HUES48 (cell line): Measurements from ENCODE around the gene BAHCC1.
"Not testable (repeated sequence)": the region's sequence is repeated elsewhere in the genome, so short reads cannot be mapped to it uniquely, and the experiment has no call there.

Experiments used
- H3K27ac ChIP-seq: one replicate; pipeline ENCODE4 v1.7.0; 2013; ENCODE audit warnings: low read depth, low read length, inconsistent platforms
- H3K27me3 ChIP-seq: 2 replicates; pipeline ENCODE4 v1.6.1; 2013; ENCODE audit warnings: mild to moderate bottlenecking, low read length; ENCODE audit not compliant: control insufficient read depth, insufficient read depth
- H3K36me3 ChIP-seq: 2 replicates; pipeline ENCODE4 v1.6.1; 2013; ENCODE audit warnings: low read length; ENCODE audit not compliant: control insufficient read depth, insufficient read depth
- H3K4me1 ChIP-seq: 2 replicates; pipeline ENCODE4 v1.6.1; 2013; ENCODE audit warnings: mild to moderate bottlenecking, low read length; ENCODE audit not compliant: control insufficient read depth, insufficient read depth
- H3K4me3 ChIP-seq: 2 replicates; pipeline ENCODE4 v1.5.1; 2013; ENCODE audit warnings: mild to moderate bottlenecking, low read depth, low read length
- H3K9ac ChIP-seq: 2 replicates; pipeline ENCODE4 v1.6.1; 2013; ENCODE audit warnings: mild to moderate bottlenecking, low read depth, low read length, moderate library complexity
- H3K9me3 ChIP-seq: 2 replicates; pipeline ENCODE4 v1.6.1; 2013; ENCODE audit warnings: low read length; ENCODE audit not compliant: control insufficient read depth, insufficient read depth

Gene BAHCC1

GRCh38 chr17:81418710-81419318 lies 23.6 kb downstream of the BAHCC1 start:
- H3K27me3 ChIP-seq, result no peaks in the 10 kb centered on the region
- no peak overlapping the region for H3K27ac ChIP-seq
- H3K4me3 ChIP-seq, result no peak overlapping the region
- H3K9me3 ChIP-seq, result no peaks in the 10 kb centered on the region
- no peaks in the 10 kb centered on the region for H3K36me3 ChIP-seq
- H3K4me1 ChIP-seq, result no peaks in the 10 kb centered on the region
- no peak overlapping the region for H3K9ac ChIP-seq

GRCh38 chr17:81419319-81419885 lies 24.1 kb downstream of the BAHCC1 start:
- Histone ChIP-seq H3K4me1 (no peaks in the 10 kb centered on the region), H3K9ac (no peak overlapping the region), H3K4me3 (no peak overlapping the region), H3K27ac (no peak overlapping the region), H3K9me3 (no peaks in the 10 kb centered on the region), H3K36me3 (no peaks in the 10 kb centered on the region), H3K27me3 (no peaks in the 10 kb centered on the region)

- no peak overlapping the region for H3K27ac ChIP-seq
- no peaks in the 10 kb centered on the region for H3K27me3 ChIP-seq
- H3K36me3 ChIP-seq, result no peaks in the 10 kb centered on the region
- H3K4me1 ChIP-seq, result no peaks in the 10 kb centered on the region
- no peak overlapping the region for H3K9ac ChIP-seq
- H3K4me3 ChIP-seq, result no peak overlapping the region
- H3K9me3 ChIP-seq, result no peaks in the 10 kb centered on the region
Observed at GRCh38 chr17:81419886-81420768, 24.9 kb downstream of the BAHCC1 start.

GRCh38 chr17:81420769-81421462 lies 25.7 kb downstream of the BAHCC1 start:
- Histone ChIP-seq H3K9me3 (no peaks in the 10 kb centered on the region), H3K9ac (no peak overlapping the region), H3K36me3 (no peaks in the 10 kb centered on the region), H3K27ac (no peak overlapping the region), H3K27me3 (no peaks in the 10 kb centered on the region), H3K4me1 (no peaks in the 10 kb centered on the region), H3K4me3 (no peak overlapping the region)

GRCh38 chr17:81422776-81423697 lies 27.8 kb downstream of the BAHCC1 start:
- Histone ChIP-seq H3K27ac (peak overlapping the region; percentile 64), H3K9ac (no peak overlapping the region), H3K36me3 (no peaks in the 10 kb centered on the region), H3K4me1 (no peaks in the 10 kb centered on the region), H3K4me3 (no peak overlapping the region), H3K27me3 (no peaks in the 10 kb centered on the region), H3K9me3 (no peaks in the 10 kb centered on the region)

GRCh38 chr17:81423698-81424071 lies 28.4 kb downstream of the BAHCC1 start:
- H3K27me3 ChIP-seq, result no peaks in the 10 kb centered on the region
- no peaks in the 10 kb centered on the region for H3K4me1 ChIP-seq
- H3K27ac ChIP-seq, result peak overlapping the region; percentile 64
- no peak overlapping the region for H3K4me3 ChIP-seq
- no peaks in the 10 kb centered on the region for H3K9me3 ChIP-seq
- H3K9ac ChIP-seq, result no peak overlapping the region
- H3K36me3 ChIP-seq, result no peaks in the 10 kb centered on the region

GRCh38 chr17:81424151-81425017 lies 29.1 kb downstream of the BAHCC1 start:
- Histone ChIP-seq H3K9ac (no peak overlapping the region), H3K4me3 (no peak overlapping the region), H3K36me3 (no peaks in the 10 kb centered on the region), H3K9me3 (no peaks in the 10 kb centered on the region), H3K4me1 (no peaks in the 10 kb centered on the region), H3K27me3 (no peaks in the 10 kb centered on the region), H3K27ac (no peak overlapping the region)

- not testable (repeated sequence) for H3K9me3 ChIP-seq, H3K4me3 ChIP-seq, H3K27ac ChIP-seq, H3K9ac ChIP-seq, H3K27me3 ChIP-seq, H3K36me3 ChIP-seq, H3K4me1 ChIP-seq
Observed at GRCh38 chr17:81425041-81425440, 29.8 kb downstream of the BAHCC1 start.

- not testable (repeated sequence) for H3K4me1 ChIP-seq, H3K36me3 ChIP-seq, H3K4me3 ChIP-seq, H3K9ac ChIP-seq, H3K9me3 ChIP-seq, H3K27ac ChIP-seq, H3K27me3 ChIP-seq
Observed at GRCh38 chr17:81425716-81426392, 30.6 kb downstream of the BAHCC1 start.
